GM10847 (cell line): ENCODE data around the gene MUC12.

Source experiments
- POLR2A ChIP-seq: IDR thresholded peaks from 2 replicates; pipeline ENCODE4 v1.6.1; 2011; ENCODE audit not compliant: insufficient read length; ENCODE audit errors: extremely low read depth

Gene MUC12

DNA sequence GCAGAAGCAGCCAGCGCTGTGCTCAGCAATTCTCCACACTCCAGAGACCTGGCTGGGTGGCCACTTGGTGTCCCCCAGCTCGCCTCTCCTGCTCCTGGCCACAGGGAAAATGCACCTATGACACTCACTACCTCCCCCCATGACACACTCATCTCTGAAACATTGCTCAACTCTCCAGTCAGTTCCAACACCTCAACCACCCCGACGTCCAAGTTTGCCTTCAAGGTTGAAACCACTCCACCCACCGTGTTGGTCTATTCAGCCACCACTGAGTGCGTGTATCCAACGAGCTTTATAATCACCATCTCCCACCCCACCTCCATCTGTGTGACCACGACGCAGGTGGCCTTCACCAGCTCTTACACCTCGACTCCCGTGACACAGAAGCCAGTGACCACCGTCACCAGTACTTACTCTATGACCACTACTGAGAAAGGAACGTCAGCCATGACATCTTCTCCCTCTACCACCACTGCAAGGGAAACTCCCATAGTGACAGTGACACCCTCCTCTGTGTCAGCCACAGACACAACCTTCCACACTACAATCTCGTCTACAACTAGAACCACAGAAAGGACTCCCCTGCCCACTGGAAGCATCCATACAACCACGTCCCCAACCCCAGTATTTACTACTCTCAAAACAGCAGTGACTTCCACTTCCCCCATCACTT, 17.3 kb upstream of the MUC12 start:
- TF ChIP-seq POLR2A, result no peak

DNA sequence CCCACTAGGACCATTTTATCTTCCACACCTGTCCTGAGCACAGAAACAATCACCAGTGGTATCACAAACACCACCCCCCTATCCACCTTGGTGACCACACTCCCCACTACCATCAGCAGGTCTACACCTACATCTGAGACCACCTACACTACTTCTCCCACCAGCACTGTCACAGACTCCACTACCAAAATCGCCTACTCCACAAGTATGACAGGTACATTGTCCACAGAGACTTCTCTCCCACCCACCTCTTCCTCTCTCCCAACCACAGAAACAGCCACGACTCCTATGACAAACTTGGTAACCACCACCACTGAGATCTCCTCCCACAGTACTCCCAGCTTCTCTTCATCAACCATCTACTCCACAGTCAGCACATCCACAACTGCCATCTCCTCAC, 16.7 kb upstream of the MUC12 start:
- TF ChIP-seq POLR2A, result no peak

DNA sequence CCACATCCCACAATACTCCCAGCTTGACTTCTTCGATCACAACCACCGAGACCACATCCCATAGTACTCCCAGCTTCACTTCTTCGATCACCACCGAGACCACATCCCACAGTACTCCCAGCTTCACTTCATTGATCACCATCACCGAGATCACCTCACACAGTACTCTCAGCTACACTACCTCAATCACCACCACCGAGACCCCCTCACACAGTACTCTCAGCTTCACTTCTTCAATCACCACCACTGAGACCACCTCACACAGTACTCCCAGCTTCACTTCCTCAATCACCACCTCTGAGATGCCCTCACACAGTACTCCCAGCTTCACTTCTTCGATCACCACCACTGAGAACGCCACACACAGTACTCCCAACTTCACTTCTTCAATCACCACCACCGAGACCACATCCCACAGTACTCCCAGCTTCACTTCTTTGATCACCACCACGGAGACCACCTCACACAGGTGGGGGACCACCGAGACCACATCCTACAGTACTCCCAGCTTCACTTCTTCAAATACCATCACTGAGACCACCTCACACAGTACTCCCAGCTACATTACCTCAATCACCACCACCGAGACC, 11.4 kb upstream of the MUC12 start:
- TF ChIP-seq POLR2A, result no peak

DNA sequence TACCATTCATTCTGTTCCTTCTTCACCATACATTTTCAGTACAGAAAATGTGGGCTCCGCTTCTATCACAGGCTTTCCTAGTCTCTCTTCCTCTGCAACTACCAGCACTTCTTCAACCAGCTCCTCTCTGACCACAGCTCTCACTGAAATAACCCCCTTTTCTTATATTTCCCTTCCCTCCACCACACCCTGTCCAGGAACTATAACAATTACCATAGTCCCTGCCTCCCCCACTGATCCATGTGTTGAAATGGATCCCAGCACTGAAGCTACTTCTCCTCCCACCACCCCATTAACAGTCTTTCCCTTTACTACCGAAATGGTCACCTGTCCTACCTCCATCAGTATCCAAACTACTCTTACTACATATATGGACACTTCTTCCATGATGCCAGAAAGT, 9.5 kb upstream of the MUC12 start:
- no peak for TF ChIP-seq POLR2A

DNA sequence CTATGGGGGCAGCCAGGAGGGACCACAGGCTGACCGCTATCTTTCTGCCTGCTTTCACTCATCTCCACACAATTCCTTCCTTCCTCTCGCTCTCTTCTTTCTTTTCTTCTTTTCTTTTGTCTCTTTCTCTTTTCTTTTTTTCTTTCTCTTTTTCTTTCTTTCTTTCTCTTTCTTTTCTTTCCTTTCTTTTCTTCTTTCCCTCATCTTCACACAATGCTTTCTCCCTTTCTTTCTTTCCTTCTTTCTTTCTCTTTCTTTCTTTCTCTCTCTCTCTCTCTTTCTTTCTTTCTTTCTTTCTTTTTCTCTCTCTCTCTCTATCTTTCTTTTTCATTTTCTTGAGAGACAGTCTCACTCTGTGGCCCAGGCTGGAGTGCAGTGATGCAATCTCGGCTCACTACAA, 6.8 kb upstream of the MUC12 start:
- TF ChIP-seq POLR2A, result no peak

DNA sequence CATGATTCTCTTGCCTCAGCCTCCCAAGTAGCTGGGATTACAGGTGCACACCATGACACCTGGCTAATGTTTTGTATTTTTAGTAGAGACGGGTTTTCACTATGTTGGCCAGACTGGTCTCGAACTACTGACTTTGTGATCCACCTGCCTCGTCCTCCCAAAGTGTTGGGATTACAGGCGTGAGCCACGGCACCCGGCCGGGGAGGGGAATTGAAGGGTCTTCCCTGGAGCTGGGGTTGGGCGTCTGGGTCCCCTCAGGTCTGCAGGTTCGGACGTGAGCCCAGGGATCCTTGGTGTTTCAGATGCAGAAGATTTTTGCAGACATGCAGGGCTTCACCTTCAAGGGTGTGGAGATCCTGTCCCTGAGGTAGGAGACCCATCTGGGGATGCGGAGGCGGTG, 6.0 kb upstream of the MUC12 start:
- no peak for TF ChIP-seq POLR2A

DNA sequence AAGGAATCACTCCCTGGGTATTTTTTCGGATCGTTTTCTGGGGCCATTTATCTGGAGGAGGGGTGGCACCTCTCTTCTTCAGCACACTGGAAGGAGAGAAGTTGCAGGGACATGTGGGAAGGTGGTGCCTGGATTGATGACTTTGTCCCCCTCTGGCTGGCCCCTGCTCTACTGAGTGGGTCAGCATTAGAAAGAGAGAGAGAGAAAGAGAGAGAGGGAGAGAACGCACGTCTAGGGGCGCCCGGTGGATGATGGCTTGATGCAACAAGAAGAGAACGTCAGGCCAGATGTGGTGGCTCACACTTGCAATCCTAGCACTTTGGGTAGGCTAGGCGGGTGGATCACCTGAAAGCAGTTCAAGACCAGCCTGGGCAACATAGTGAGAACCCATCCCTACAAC, 5.5 kb upstream of the MUC12 start:
- no peak for TF ChIP-seq POLR2A

DNA sequence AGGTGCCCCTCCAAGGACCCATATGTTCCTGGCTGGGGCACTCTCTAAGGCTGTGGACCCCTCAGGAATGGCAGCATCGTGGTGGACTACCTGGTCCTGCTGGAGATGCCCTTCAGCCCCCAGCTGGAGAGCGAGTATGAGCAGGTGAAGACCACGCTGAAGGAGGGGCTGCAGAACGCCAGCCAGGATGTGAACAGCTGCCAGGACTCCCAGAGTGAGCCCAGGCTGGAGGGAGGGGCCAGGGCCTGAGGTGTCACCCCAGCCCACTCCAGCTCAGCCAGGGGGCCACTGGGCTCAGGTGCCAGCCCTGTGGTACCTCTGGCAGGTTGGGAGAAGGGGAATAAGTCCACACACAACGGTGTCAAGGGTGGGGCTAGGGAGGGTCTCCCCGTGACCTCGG, 4.7 kb upstream of the MUC12 start:
- no peak for TF ChIP-seq POLR2A

DNA sequence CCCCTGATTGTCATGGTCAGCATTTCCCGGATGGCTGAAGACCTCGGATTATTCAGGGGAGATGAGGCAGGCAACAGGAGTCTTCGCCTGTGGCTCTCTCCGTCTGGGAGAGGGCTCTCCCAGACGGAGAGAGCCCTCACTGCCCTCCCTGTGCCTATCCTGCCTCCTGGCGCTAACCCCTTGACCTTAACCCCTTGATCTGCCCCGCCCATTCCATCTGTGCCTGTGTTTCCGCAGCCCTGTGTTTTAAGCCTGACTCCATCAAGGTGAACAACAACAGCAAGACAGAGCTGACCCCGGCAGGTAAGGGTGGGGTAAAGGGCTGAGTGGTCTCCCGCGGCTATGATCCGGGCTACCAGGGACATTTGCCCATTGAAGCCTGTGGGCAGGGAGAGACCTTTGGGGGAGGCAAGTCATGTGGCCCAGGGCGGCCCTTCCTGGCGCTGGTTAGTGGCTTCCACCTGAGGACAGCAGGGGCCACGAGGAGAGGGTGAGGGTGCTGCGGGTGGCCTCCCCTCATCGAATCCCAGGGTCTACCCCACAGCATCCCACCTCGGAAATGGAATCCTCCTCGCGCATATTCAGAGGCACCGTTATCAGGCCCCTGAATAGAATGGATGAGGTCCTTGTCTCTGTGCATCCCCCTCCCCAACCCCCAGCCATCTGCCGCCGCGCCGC, 4.2 kb upstream of the MUC12 start:
- no peak for TF ChIP-seq POLR2A

DNA sequence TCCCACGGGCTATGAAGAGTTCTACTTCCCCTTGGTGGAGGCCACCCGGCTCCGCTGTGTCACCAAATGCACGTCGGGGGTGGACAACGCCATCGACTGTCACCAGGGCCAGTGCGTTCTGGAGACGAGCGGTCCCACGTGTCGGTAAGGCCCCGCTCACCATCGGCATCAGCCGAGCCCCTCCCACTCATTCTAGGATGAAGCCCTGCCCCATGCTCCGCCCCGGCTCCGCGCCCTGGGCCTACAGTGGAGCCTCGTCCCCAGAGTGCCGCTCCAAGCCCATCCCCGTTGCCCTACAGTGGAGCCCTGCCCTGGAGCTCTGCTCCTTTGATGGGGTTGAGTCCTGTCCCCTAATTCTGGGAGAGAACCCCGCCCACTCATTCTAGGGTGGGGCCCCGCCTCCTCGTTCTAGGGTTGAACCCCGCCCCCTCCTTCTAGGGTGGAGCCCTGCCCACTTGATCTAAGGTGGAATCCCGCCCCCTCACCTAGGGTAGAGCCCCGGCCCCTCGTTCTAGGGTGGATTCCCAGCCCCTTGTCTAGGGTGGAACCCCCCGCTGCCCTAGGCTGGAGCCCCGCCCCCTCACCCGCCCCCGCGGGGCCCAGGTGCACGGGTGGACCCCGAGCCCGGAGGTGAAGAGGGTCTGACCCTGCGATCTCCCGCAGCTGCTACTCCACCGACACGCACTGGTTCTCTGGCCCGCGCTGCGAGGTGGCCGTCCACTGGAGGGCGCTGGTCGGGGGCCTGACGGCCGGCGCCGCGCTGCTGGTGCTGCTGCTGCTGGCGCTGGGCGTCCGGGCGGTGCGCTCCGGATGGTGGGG, 3.4 kb upstream of the MUC12 start:
- TF ChIP-seq POLR2A, result no peak

DNA sequence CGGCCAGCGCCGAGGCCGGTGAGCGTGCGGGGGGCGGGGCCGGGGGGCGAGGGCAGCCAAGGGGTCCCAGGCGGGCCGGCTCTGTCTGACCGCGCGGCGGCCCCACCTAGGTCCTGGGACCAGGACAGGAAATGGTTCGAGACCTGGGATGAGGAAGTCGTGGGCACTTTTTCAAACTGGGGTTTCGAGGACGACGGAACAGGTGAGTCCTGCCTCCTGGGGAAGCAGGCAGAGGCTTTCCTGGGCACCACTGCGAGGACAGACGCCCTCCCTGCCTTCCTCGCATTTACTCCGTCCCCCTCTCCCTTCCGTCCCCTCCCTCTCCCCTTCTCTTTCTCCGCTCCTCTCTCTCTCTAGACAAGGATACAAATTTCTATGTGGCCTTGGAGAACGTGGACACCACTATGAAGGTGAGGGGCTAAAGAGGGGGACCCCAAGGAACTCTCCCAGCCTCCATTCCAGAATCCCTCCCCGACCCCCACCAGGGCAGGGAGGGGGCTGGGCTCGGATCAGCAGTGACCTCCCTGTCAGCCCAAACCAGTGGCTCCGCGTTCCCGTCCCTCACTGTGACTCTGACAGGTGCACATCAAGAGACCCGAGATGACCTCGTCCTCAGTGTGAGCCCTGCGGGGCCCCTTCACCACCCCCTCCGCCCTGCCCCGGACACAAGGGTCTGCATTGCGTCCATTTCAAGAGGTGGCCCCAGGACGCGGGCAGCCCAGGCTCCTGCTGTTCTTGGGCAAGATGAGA, 2.6 kb upstream of the MUC12 start:
- no peak for TF ChIP-seq POLR2A

DNA sequence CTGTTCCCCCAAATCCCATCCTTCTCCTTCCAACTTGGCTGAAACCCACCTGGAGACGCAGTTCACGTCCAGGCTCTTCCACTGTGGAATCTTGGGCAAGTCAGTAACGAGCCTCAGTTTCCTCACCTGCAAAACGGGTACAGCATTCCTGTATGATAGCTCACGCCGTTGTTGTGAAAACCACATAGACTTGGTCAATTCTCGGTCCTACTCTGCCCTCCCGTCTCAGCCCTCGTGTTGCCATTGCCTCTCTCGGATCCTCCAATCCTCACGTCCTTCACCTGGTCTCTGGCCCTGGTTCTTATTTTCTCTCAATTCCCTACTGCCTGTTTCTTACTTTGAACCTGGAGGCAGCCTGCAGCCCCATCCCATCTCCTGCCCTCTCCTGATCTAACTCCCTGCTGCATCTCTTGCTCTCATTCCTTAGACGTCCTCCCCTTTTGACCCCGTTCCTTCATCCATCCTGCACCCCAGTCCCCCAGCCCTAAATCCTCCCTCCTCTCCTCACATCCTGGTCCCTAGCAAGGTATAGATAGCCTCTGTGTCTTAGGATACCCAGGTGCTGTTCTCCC, 2.0 kb upstream of the MUC12 start:
- TF ChIP-seq POLR2A, result no peak

DNA sequence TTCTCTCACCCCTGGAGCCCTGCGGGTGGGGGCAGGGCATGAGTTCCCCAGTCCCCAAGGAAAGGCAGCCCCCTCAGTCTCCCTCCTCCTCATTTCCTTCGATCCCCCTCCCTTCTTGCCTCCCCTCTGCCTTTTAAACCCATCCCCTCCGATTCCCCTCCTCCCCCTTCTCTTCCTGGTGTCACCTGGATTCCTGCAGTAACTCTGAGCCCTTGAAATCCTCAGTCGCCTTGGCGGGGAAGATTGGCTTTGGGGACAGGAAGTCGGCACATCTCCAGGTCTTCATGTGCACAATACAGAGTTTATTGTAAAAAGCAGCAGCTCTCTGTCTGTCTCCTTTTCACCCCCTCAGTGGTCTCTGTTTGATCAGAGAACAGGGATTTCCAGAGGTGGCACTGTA, 1.3 kb upstream of the MUC12 start:
- no peak for TF ChIP-seq POLR2A

DNA sequence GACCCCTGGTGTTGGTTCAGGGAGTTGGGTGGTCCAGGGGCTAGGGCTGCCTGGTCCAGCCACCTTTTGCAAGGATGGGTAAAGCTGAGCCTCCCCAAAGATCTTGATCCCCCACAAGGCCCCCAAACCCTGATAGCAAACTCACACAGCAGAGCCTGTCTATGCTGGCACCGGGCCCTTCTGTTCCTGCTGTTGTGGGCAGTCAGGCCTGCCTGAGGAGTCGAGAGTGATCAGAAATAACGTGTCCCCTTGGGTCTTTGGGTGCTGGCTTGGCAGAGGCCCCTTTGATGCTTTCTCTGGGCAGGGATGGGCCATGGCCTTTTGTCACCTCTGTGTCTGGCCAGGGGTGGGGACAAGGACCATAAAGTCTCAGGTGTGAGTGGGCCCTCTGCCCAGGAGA, 715 bp upstream of the MUC12 start:
- TF ChIP-seq POLR2A, result no peak
